Urothelium cell line (cell line): ENCODE results near the gene AIF1.

Experiments
- DNase-seq: peaks from one replicate; pipeline ENCODE4 v3.0.0; 2011; ENCODE audit warnings: low spot score, mixed read lengths
- FAIRE-seq: peaks from 2 replicates; lab custom pipeline; 2011; peaks lifted over from hg19 to GRCh38; lab: Jason Lieb, UNC

The AIF1 gene

DNA sequence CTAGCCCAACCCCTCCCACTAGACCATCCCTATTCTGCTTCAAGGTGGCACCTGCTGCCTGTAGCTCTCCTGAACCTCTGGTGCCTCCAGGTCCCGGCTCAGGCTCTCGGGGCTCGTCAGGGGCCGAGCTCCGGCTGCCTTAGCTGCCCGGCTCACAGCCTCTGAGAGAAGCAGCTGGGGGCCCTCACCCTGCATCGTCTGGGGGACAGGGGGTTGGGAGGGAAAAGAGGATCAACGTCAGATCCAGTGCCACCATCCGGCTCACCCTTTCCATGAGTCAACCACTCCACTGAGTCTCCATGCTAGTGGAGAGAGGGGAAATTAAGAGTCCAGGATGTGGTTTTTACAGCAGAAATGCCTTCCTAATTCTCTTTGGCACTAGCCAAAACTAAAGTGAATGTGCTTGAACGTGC lies 24.4 kb downstream of the AIF1 start:
- FAIRE-seq (no peak), DNase-seq (no peak)

DNA sequence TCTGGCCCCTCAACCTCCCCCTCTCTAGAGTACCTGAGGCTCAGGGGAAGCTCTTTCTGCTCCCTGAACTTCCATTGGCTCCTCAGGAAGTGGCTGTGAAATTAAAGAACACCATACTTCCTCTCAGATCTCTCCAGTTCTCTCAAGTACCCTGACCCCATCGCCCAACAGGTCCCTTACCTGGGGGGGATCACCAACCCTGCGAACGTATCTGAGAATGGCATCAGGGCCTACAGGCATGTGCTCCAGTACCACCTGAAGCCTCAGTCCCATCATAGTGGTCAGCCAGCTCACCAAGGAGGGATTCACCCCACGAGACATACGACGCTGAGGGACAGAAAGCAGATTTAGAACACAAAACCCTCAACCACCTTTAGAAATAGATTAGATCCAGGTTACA lies 25.6 kb downstream of the AIF1 start:
- DNase-seq = no peak
- FAIRE-seq = no peak

- FAIRE-seq = no peak
- DNase-seq = no peak
Observed at GRCh38 chr6:31641370-31641769, 26.3 kb downstream of the AIF1 start.

DNA sequence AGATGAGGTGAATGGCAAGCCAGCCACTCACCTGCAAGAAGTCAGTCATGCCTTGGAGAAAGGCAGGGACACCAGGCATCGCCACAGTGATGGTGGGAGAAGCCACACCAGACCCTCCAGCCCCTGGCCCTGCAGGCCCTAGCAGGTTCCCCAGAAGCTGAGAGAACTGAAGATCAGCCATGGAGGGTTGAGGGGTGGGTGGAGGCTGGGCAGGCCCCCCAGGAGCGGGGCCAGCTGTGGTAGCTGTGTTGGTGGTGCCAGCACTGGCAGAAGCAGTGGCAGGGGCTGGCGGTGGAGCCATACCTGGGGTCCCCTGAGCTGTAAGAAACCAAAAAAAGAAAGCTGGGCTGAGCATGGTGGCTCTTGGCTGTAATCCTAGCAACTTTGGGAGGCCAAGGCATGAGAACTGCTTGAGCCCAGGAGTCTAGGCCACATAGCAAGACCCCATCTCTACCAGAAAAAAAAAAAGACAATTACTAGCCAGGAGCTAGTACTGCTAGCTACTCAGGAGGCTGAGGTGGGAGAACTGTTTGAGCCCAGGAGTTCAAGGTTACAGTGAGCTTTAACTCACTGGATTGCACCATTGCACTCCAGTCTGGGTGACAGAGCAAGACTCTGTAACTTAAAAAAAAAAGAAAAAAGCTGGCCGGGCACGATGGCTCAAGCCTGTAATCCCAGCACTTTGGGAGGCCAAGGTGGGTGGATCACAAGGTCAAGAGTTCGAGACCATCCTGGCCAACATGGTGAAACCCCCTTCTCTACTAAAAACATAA lies 27.9 kb downstream of the AIF1 start:
- no peak for FAIRE-seq
- no peak for DNase-seq

- no peak for DNase-seq
- no peak for FAIRE-seq
Observed at GRCh38 chr6:31643818-31644454, 28.9 kb downstream of the AIF1 start.

DNA sequence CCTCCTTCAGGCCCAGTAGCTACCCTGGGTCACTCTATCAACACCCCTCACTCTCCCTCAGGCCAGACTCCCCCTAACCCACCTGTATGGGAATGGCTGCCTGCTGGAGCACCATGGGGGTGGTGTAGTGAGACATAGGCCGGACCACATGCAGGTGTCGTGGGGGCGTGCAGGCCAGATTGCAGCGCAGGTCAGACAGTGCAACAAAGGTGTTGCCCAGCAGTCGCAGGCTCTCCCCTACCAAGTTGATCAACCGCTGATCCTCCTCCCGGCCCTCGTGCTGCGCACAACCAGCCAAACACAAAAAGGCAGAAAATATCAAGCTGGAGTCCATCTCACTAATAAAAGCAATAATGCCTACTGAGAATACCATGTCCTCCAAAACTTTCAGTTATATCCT lies 30.3 kb downstream of the AIF1 start:
- no peak for FAIRE-seq
- DNase-seq = no peak

GRCh38 chr6:31651602-31652191 lies 36.7 kb downstream of the AIF1 start:
- FAIRE-seq = no peak
- peak; percentile 67 for DNase-seq

DNA sequence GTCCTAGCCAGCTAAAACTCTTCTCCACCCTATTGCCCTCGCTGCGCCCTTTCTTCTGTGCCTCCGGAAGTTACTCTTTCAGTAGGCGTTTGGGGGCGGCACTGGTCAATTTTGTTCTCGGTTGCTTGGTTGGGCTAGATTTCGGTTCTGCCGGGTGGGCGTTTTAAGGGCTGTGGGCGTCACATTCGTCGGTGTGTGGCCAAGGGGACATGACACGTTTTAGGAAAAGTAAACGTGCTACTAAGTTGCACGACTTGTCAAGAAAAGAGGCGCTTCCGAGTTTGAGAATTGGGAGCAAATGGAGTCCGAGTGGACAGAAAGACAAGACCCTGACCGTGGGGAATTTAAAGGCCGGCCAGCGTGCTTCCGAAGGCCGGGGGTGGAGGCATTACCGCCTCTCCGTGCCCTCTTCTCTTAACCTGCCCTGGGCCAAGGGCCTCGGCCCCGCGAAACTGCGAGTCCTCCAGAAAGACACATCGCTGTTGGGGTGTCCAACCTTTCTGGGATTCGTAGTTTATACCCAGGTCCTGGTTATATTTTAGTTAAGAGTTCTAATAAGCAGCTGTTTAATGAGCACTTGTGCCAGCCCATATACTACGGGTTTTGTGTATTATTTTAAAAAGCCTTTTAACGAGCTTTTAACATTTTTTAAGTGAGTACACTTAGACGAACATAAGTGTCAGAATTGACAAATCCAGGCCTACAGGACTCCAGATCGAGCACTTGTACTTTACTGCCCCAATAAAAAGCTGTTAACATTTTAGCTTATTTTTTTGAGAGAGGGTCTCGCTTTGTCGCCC lies 38.1 kb downstream of the AIF1 start:
- FAIRE-seq (no peak), DNase-seq (peak; percentile 90)

GRCh38 chr6:31654574-31655348 lies 39.7 kb downstream of the AIF1 start:
- no peak for FAIRE-seq
- DNase-seq = no peak

DNA sequence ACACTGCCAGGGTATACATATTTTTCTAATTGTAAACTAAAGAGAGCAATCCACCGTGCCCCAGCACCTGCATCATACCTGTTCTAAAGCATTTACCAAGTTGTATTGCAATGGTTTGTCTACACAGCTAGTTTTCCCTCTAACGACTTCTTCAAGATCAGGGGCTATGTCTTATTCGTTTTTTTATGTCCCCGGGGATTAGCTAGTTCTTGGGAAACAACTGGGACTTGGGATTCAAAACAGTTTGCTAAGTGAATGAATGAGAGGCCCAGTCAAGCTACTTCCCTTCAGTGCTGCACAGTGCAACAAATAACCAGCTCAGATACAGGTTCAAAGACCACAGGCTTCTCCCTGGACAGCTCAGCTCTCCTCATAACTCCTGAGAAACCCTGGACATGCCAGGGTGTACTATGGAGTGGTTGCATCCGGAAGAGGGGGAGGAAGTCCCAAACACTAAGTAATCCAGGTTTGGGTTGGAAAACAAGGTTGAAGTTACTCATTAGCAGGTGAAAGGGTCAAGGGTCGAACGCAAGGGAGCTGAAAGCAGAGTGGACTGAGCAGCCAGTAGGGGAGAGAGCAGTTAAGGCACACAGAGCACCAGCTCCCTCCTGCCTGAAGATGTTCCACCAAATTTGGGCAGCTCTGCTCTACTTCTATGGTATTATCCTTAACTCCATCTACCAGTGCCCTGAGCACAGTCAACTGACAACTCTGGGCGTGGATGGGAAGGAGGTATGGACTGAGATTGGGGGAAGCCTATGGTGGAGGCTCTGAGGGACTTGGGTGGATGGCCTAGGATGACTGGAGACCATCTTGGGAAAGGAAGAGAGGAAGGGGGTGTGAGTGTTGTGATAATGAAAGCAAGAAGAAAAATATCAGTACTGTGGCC lies 40.6 kb downstream of the AIF1 start, which contains the start of gene APOM:
Gene APOM, plus strand, starts transcription at position 546 of the 889 bp plus-strand sequence. Its CDS starts 73 bp downstream, at position 619.
- FAIRE-seq = no peak
- DNase-seq = no peak

DNA sequence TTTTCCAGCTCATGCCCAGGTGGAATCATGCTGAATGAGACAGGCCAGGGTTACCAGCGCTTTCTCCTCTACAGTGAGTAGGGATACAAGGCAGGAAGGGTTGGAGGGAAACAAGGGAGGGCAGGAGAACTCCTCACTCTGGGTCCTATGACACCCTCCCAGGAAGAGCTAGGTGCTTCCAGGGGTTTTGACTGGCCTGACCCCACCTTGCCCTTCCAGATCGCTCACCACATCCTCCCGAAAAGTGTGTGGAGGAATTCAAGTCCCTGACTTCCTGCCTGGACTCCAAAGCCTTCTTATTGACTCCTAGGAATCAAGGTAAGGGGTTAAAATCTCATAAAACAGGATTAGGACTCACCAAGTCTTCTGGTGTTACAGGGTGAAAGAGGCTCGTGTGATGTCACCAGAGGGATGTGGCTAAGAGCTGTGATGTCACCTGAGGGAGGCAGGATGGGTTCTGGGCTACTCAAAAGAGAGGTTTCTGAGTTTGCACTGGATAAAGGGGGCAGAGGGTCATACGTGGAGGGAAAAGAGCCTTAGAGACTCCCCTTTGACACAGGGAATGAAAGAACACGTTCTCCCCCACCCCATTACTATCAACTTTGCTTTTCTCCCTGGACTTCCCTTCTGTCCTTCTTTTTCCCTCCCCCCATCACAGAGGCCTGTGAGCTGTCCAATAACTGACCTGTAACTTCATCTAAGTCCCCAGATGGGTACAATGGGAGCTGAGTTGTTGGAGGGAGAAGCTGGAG lies 42.5 kb downstream of the AIF1 start:
- FAIRE-seq (no peak), DNase-seq (no peak)

- no peak for FAIRE-seq
- no peak for DNase-seq
Observed at GRCh38 chr6:31658158-31658688, 43.2 kb downstream of the AIF1 start.

DNA sequence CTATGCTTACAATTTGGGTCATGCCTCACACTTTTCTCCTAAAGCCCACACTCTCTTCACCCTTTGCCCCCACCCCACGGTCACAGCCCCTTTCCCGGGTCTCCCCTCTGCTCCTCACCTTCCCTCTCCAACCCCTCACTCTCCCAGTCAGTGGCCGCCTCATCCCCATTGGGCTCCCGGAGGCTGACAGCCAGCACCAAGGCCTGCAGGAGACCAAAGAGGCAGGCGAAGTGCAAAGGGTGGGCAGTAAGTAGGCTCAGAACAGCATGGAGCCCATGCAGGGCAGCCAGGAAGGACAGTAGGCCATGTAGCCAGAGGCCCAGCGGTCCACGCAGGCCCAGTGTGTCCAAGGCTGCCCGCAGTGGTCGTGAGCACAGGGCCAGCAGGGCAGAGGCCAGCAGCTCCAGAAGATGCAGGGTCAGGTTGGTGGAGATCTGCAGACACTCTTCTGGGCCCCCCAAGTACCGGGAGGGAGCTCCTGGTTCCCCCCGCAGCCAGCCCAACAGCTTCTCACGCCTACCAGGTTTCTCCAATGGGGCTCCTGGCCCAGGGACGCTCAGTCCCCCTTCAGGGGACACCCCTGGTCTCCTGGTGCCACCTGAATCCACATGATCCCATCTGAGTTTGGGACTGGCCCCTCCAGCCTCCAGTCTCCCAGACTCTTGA lies 44.1 kb downstream of the AIF1 start:
- DNase-seq (no peak), FAIRE-seq (no peak)

- FAIRE-seq = no peak
Observed at GRCh38 chr6:31659649-31660380, 44.8 kb downstream of the AIF1 start.

DNA sequence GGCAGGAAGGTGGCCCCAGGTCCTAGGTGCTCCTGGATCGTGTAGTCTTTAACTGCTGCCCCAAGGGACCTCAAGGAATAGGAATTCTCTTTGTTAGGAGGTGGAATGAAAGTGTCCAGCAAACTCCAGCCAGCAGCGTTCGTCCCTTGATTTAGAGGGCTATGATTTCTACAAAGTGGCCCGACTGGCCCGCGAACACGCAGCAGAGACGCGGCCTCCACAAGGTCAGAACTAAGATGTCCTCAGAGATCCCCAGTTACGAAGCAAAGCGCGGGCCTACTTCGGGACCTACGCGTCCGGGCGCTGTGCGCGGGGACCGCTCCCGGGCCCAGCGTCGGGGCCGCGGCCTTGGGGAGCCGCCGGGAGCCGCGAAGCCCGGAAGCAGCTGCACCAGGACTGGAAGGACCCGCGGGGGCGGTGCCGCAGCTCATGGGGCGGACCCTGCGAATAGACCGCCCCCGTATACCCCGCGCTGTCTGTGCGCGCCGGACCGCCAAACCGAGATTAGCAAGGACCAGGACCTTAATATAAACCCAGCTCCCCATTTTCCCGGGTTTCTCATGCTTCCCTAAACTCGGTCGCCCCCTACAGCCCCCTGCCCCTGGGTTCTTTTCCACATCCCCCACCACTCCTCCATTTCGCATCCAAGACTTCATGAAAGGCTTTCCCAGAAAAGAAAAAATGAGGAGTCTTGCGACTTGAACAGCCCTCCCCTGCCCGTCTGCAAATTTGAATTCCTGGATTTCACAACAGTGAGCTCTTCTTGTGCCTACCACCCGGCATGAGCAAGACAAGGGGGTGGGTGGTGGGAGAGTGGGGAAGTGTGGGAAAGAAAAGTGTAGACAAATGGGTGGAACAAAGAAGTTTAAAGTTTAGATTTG lies 45.6 kb downstream of the AIF1 start, which contains the start of gene C6orf47:
Gene C6orf47, minus strand, starts transcription at position 398 of the 881 bp plus-strand sequence. CDS start 831 bp downstream, outside the sequence.
- no peak for FAIRE-seq
- peak; percentile 88 for DNase-seq

More at GRCh38 chr6:31659649-31660380, 44.8 kb downstream of the AIF1 start:
- peak; percentile 34 for DNase-seq
